ENCODE results near the gene CHAF1B. TPM values are rescaled to one million over a fixed set of nuclear protein-coding genes. Genes with fewer than 3 reads are reported as not detected.
"Not testable (repeated sequence)": the region's sequence is repeated elsewhere in the genome, so short reads cannot be mapped to it uniquely, and the experiment has no call there.

The CHAF1B gene
- total RNA-seq, 4 donors from 2014 or later: 0.83 to 1.6 (median 1.2) TPM

- Histone ChIP-seq H3K4me3 (no peak overlapping the region), H3K27ac (replicated peaks in 1 of 4) (no peak overlapping the region), H3K36me3 (peaks cover 0 to 16% (median 5%) of the 10 kb centered on the region in 4 donors), H3K27me3 (no peaks in the 10 kb centered on the region), H3K4me1 (no peaks in the 10 kb centered on the region), H3K9me3 (no peaks in the 10 kb centered on the region)
- TF ChIP-seq POLR2A (IDR thresholded peaks at IDR 0.05; ENCODE audit: low read depth): no peak
- no peak for TF ChIP-seq POLR2AphosphoS5 (IDR thresholded peaks at IDR 0.05)
- TF ChIP-seq, protein P1, sequence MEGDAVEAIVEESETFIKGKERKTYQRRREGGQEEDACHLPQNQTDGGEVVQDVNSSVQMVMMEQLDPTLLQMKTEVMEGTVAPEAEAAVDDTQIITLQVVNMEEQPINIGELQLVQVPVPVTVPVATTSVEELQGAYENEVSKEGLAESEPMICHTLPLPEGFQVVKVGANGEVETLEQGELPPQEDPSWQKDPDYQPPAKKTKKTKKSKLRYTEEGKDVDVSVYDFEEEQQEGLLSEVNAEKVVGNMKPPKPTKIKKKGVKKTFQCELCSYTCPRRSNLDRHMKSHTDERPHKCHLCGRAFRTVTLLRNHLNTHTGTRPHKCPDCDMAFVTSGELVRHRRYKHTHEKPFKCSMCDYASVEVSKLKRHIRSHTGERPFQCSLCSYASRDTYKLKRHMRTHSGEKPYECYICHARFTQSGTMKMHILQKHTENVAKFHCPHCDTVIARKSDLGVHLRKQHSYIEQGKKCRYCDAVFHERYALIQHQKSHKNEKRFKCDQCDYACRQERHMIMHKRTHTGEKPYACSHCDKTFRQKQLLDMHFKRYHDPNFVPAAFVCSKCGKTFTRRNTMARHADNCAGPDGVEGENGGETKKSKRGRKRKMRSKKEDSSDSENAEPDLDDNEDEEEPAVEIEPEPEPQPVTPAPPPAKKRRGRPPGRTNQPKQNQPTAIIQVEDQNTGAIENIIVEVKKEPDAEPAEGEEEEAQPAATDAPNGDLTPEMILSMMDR (IDR thresholded peaks at IDR 0.05): no peak
- no peak for TF ChIP-seq EP300 (IDR thresholded peaks at IDR 0.05)
- intact Hi-C loops (cut with DNase I): no loop called here
- WGBS: 99% methylated on average over 3 of the region's 3 CpGs
- no peak for DNase-seq (ENCODE audit: extremely low spot score)
Observed at GRCh38 chr21:36396325-36396724, 11.1 kb downstream of the CHAF1B start.

- DNase-seq (ENCODE audit: extremely low spot score): no peak
- Histone ChIP-seq H3K4me1 (no peaks in the 10 kb centered on the region), H3K9me3 (no peaks in the 10 kb centered on the region), H3K27ac (replicated peaks in 1 of 4) (no peak overlapping the region), H3K27me3 (no peaks in the 10 kb centered on the region), H3K36me3 (peaks cover 0 to 19% (median 5%) of the 10 kb centered on the region in 4 donors), H3K4me3 (no peak overlapping the region)
- intact Hi-C loops (cut with DNase I): no loop called here
- WGBS: 97% methylated on average over 4 of the region's 4 CpGs
- TF ChIP-seq POLR2A (IDR thresholded peaks at IDR 0.05; ENCODE audit: low read depth): no peak
- no peak for TF ChIP-seq EP300 (IDR thresholded peaks at IDR 0.05)
- no peak for TF ChIP-seq POLR2AphosphoS5 (IDR thresholded peaks at IDR 0.05)
- TF ChIP-seq, protein P1 (IDR thresholded peaks at IDR 0.05): no peak
Observed at GRCh38 chr21:36396971-36397370, 11.8 kb downstream of the CHAF1B start.

DNA sequence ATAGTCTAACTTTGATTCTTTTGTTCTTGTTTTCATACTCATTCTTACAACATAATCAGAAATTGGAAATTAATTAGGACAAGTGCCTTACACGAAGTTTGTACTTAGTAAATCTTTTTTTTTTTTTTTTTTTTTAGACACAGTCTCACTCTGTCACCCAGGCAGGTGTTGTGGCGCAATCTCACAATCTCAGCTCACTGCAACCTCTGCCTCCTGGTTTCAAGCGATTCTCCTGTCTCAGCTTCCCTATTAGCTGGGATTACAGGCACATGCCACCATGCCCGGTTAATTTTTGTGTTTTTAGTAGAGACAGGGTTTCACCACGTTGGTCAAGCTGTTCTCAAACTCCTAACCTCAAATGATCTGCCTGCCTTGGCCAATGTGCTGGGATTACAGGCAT lies 12.4 kb downstream of the CHAF1B start:
- TF ChIP-seq, protein P1 (IDR thresholded peaks at IDR 0.05): no peak
- no peak for TF ChIP-seq EP300 (IDR thresholded peaks at IDR 0.05)
- no peak for TF ChIP-seq POLR2AphosphoS5 (IDR thresholded peaks at IDR 0.05)
- TF ChIP-seq POLR2A (IDR thresholded peaks at IDR 0.05; ENCODE audit: low read depth): no peak
- H3K27me3 ChIP-seq: no peaks in the 10 kb centered on the region
- WGBS: 77% methylated on average over 5 of the region's 5 CpGs

DNA sequence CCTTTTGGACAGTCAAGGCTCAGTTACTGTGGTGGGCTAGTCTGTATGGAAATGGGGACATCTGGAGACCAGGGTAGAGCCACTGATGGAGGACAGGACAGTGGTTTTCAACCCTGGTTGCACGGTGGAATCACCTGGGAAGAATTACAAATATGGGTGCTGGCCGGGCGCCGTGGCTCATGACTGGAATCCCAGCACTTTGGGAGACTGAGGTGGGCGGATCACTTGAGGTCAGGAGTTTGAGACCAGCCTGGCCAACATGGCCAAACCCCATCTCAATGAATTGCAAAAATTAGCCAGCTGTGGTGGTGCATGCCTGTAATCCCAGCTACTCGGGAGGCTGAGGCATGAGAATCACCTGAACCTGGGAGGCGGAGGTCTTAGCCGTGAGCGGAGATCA lies 14.5 kb downstream of the CHAF1B start:
- intact Hi-C loops (cut with DNase I); DNase-seq (ENCODE audit: extremely low spot score); H3K4me3 ChIP-seq; H3K4me1 ChIP-seq; H3K9me3 ChIP-seq; H3K27me3 ChIP-seq; H3K27ac ChIP-seq (replicated peaks in 1 of 4): not testable (repeated sequence)
- peaks cover 0 to 28% (median 7%) of the 10 kb centered on the region in 4 donors for H3K36me3 ChIP-seq
- WGBS: 91% methylated on average over 9 of the region's 9 CpGs

More for the DNA sequence above, 12.4 kb downstream of the CHAF1B start:
- Histone ChIP-seq H3K4me1 (no peaks in the 10 kb centered on the region), H3K36me3 (peaks cover 0 to 24% (median 6%) of the 10 kb centered on the region in 4 donors), H3K4me3 (no peak overlapping the region), H3K9me3 (no peaks in the 10 kb centered on the region), H3K27ac (replicated peaks in 1 of 4) (no peak overlapping the region)
- no peak for DNase-seq (ENCODE audit: extremely low spot score)
- intact Hi-C loops (cut with DNase I): no loop called here

DNA sequence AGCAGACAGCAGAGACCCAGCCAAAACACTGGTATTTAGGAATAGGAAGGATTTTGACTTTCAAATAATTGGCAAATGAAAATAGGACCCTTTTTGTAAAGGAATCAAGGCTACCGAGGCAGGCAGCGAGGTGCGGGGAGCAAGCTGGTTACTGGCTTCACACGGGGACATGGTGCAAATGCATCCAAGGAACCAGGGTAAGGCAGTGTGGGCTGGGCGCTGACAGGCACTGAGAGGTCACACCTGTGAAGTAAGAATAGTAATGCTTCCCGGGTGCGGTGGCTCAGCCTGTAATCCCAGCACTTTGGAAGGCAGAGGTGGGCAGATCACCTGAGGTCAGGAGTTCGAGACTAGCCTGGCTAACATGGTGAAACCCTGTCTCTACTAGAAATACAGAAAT lies 15.5 kb downstream of the CHAF1B start:
- intact Hi-C loops (cut with DNase I): no loop called here
- Histone ChIP-seq H3K4me3 (no peak overlapping the region), H3K27me3 (no peaks in the 10 kb centered on the region), H3K36me3 (peaks cover 0 to 21% (median 7%) of the 10 kb centered on the region in 4 donors), H3K9me3 (no peaks in the 10 kb centered on the region), H3K27ac (replicated peaks in 1 of 4) (no peak overlapping the region), H3K4me1 (no peaks in the 10 kb centered on the region)
- no peak for TF ChIP-seq POLR2AphosphoS5 (IDR thresholded peaks at IDR 0.05)
- TF ChIP-seq, protein P1 (IDR thresholded peaks at IDR 0.05): no peak
- no peak for TF ChIP-seq EP300 (IDR thresholded peaks at IDR 0.05)
- no peak for TF ChIP-seq POLR2A (IDR thresholded peaks at IDR 0.05; ENCODE audit: low read depth)
- 91% methylated on average over 8 of the region's 8 CpGs for WGBS
- DNase-seq (ENCODE audit: extremely low spot score): no peak

Data from esophagus muscularis mucosa (tissue), 4 donors.